Stimulated activated memory B cell treated with anti-CD40 and anti-IgM and Interleukin-4, amounts not matched to agents 10 μg/mL and 1 μg/mL and 100 μg/mL, for 72 hours (primary cell): ENCODE results near the gene SPEM3.

Source experiments
- ATAC-seq: fragments of 150-1000 bp; cut with Tn5 transposase; 2 replicates; pipeline ENCODE4 v1.10.0; 2021
- H3K27ac Mint-ChIP-seq: one replicate; pipeline ENCODE4 v1.8.0; 2022; ENCODE audit warnings: mild to moderate bottlenecking, mixed read lengths
- H3K27me3 Mint-ChIP-seq: one replicate; pipeline ENCODE4 v1.8.0; 2022; ENCODE audit warnings: mixed read lengths
- H3K36me3 Mint-ChIP-seq: one replicate; pipeline ENCODE4 v1.8.0; 2022; ENCODE audit warnings: mixed read lengths
- H3K4me1 Mint-ChIP-seq: one replicate; pipeline ENCODE4 v1.8.0; 2022; ENCODE audit warnings: mixed read lengths
- H3K4me3 Mint-ChIP-seq: one replicate; pipeline ENCODE4 v1.8.0; 2022; ENCODE audit warnings: mild to moderate bottlenecking, moderate library complexity, mixed read lengths
- H3K9me3 Mint-ChIP-seq: one replicate; pipeline ENCODE4 v1.8.0; 2022; ENCODE audit warnings: mixed read lengths

SPEM3 gene

DNA sequence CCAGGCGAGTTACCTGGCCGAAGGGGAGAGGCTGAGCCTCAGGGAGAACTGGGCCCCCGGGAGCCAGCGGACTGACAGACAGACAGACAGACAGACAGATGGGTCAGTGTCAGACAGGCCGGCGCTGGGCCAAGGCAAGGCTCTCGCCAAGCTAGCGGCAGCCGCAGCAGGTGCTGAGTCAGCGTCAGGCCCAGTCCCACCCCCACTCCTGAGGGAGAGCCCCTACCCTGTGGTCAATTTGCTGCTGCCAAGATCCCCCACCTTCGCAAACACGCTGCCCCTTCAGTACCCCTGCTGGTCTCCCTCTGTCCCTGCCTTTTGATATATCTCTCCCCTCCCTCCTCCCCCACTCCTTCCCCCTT is 12.2 kb downstream of the SPEM3 start:
- Mint-ChIP-seq H3K4me3 (peak overlapping the region; percentile 82), H3K36me3 (peaks cover 21% of the 10 kb centered on the region), H3K27me3 (peaks cover 73% of the 10 kb centered on the region), H3K9me3 (no peaks in the 10 kb centered on the region), H3K4me1 (peaks cover 53% of the 10 kb centered on the region), H3K27ac (peak overlapping the region; percentile 72)
- no peak for ATAC-seq

DNA sequence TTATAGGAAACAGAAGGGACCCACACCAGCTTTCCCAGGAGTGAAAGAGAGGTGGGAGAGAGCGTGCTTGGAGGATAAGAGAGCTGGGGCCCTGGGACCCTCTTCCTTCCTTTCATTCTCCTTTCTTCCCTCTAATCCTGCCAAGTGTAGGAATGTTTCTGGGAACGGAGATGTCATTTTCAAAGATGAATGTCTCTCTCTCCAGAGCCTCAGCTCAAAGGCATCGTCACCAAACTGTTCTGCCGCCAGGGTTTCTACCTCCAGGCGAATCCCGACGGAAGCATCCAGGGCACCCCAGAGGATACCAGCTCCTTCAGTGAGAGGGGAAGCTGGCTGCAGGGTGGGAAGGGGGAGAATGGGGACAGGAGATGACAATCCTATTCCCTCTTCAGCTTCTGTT is 12.6 kb downstream of the SPEM3 start:
- ATAC-seq = no peak
- no peak overlapping the region for H3K4me3 Mint-ChIP-seq
- H3K27ac Mint-ChIP-seq = no peak overlapping the region
- H3K4me1 Mint-ChIP-seq = peaks cover 50% of the 10 kb centered on the region
- no peaks in the 10 kb centered on the region for H3K9me3 Mint-ChIP-seq
- H3K27me3 Mint-ChIP-seq = peaks cover 78% of the 10 kb centered on the region
- peaks cover 21% of the 10 kb centered on the region for H3K36me3 Mint-ChIP-seq

GRCh38 chr17:7442142-7442541 is 13.5 kb downstream of the SPEM3 start:
- ATAC-seq = no peak
- H3K27me3 Mint-ChIP-seq = peaks cover 85% of the 10 kb centered on the region
- H3K9me3 Mint-ChIP-seq = no peaks in the 10 kb centered on the region
- peaks cover 15% of the 10 kb centered on the region for H3K36me3 Mint-ChIP-seq
- peaks cover 42% of the 10 kb centered on the region for H3K4me1 Mint-ChIP-seq
- no peak overlapping the region for H3K27ac Mint-ChIP-seq
- H3K4me3 Mint-ChIP-seq = no peak overlapping the region

- peaks cover 3% of the 10 kb centered on the region for H3K36me3 Mint-ChIP-seq
- peaks cover 86% of the 10 kb centered on the region for H3K27me3 Mint-ChIP-seq
- peaks cover 29% of the 10 kb centered on the region for H3K4me1 Mint-ChIP-seq
- no peaks in the 10 kb centered on the region for H3K9me3 Mint-ChIP-seq
- H3K27ac Mint-ChIP-seq = no peak overlapping the region
- ATAC-seq = no peak
- no peak overlapping the region for H3K4me3 Mint-ChIP-seq
These were observed 15.1 kb downstream of the SPEM3 start for GRCh38 chr17:7443499-7444485.

GRCh38 chr17:7444682-7445618 is 16.3 kb downstream of the SPEM3 start, which contains the start of gene CHRNB1:
Gene CHRNB1 (plus strand): TSS chr17:7445061. CDS start chr17:7445128, 67 bp downstream.
- H3K9me3 Mint-ChIP-seq = no peaks in the 10 kb centered on the region
- peaks cover 21% of the 10 kb centered on the region for H3K4me1 Mint-ChIP-seq
- peak; percentile 40 for ATAC-seq
- peak within 1 kb of the TSS; percentile 17 for H3K27ac Mint-ChIP-seq
- peaks cover 86% of the 10 kb centered on the region for H3K27me3 Mint-ChIP-seq
- no peaks in the 10 kb centered on the region for H3K36me3 Mint-ChIP-seq
- H3K4me3 Mint-ChIP-seq = peak within 1 kb of the TSS; percentile 74

DNA sequence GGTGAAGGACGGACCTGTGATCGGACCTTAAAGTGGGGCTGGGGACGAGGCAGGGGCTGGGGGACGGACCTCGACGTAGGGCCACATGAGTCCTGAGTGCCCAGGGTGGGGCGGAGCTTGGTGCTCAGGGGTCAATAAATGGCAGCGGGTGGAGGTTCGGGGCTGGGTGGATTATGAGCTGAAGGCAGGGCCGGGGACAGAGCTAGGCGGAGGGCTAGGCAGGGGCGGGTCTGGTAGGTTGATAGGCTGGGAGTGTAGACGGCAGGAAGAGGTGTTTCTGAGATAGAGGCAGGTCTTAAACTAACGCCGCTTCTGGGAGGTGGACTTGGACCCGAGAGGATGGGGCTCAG is 16.9 kb downstream of the SPEM3 start:
- Mint-ChIP-seq H3K4me3 (peak overlapping the region; percentile 74), H3K9me3 (no peaks in the 10 kb centered on the region), H3K4me1 (peaks cover 15% of the 10 kb centered on the region), H3K27ac (peak overlapping the region; percentile 17), H3K36me3 (no peaks in the 10 kb centered on the region), H3K27me3 (peaks cover 79% of the 10 kb centered on the region)
- peak; percentile 32 for ATAC-seq

- Mint-ChIP-seq H3K9me3 (no peaks in the 10 kb centered on the region), H3K4me3 (no peak overlapping the region), H3K27ac (no peak overlapping the region), H3K27me3 (peaks cover 56% of the 10 kb centered on the region), H3K4me1 (peaks cover 12% of the 10 kb centered on the region), H3K36me3 (no peaks in the 10 kb centered on the region)
- no peak for ATAC-seq
These were observed 19.8 kb downstream of the SPEM3 start for GRCh38 chr17:7448461-7448860.

- ATAC-seq = no peak
- no peak overlapping the region for H3K27ac Mint-ChIP-seq
- peaks cover 30% of the 10 kb centered on the region for H3K36me3 Mint-ChIP-seq
- no peak overlapping the region for H3K4me3 Mint-ChIP-seq
- no peaks in the 10 kb centered on the region for H3K27me3 Mint-ChIP-seq
- no peaks in the 10 kb centered on the region for H3K9me3 Mint-ChIP-seq
- peaks cover 7% of the 10 kb centered on the region for H3K4me1 Mint-ChIP-seq
These were observed 31.4 kb downstream of the SPEM3 start for GRCh38 chr17:7459961-7460545.

GRCh38 chr17:7460850-7461660 is 32.4 kb downstream of the SPEM3 start:
- H3K36me3 Mint-ChIP-seq = peaks cover 38% of the 10 kb centered on the region
- no peak overlapping the region for H3K27ac Mint-ChIP-seq
- peaks cover 9% of the 10 kb centered on the region for H3K4me1 Mint-ChIP-seq
- no peak for ATAC-seq
- no peak overlapping the region for H3K4me3 Mint-ChIP-seq
- H3K27me3 Mint-ChIP-seq = no peaks in the 10 kb centered on the region
- H3K9me3 Mint-ChIP-seq = no peaks in the 10 kb centered on the region

DNA sequence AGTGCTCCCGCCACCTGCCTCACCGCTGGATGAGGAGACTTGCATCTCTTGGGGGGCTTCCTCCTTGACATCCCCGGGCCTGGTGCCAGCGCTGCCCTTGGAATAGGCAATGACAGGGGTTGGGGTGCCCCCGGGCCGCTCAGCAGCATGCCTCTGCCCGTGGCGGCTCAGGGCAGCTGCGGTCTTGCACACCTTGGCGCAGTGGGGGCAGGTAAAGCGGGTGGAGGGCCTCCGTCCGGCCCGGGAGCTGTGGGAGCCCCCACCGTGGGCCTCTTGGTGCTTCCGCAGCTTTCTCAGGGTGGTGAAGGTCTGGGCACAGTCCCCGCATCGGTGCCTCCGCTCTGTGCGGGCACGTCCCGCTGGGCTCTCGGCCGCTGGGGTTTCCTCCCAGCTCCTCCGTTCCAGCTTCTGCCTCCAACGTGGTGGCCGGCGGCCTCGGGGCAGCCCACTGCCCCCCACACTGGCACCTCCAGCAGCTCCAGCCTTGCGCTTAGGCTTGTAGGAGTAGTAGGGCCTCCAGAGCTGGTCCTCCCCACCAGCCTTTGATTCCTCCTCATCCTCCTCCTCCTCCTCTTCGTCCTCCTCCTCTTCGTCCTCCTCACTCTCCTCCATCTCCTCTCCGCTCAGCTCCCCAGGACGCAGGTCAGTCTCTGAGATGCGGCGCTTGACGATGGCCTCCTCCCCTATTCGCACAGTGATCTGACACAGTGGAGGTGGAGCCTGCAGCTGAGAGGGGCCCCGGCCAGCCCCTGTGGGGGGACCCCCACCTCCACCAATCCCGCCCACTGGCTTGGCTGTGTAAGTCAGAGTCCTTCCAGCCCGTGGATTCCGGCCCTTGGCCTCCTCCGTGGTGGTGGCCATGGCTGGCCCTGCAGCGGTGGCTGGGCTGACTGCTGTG is 34.1 kb downstream of the SPEM3 start:
- H3K27ac Mint-ChIP-seq = no peak overlapping the region
- ATAC-seq = no peak
- H3K36me3 Mint-ChIP-seq = peaks cover 49% of the 10 kb centered on the region
- H3K27me3 Mint-ChIP-seq = no peaks in the 10 kb centered on the region
- no peak overlapping the region for H3K4me3 Mint-ChIP-seq
- no peaks in the 10 kb centered on the region for H3K9me3 Mint-ChIP-seq
- peaks cover 18% of the 10 kb centered on the region for H3K4me1 Mint-ChIP-seq

GRCh38 chr17:7463372-7463846 is 34.8 kb downstream of the SPEM3 start:
- no peaks in the 10 kb centered on the region for H3K27me3 Mint-ChIP-seq
- no peak for ATAC-seq
- H3K4me3 Mint-ChIP-seq = no peak overlapping the region
- H3K9me3 Mint-ChIP-seq = no peaks in the 10 kb centered on the region
- H3K27ac Mint-ChIP-seq = no peak overlapping the region
- H3K4me1 Mint-ChIP-seq = peaks cover 25% of the 10 kb centered on the region
- H3K36me3 Mint-ChIP-seq = peaks cover 50% of the 10 kb centered on the region

DNA sequence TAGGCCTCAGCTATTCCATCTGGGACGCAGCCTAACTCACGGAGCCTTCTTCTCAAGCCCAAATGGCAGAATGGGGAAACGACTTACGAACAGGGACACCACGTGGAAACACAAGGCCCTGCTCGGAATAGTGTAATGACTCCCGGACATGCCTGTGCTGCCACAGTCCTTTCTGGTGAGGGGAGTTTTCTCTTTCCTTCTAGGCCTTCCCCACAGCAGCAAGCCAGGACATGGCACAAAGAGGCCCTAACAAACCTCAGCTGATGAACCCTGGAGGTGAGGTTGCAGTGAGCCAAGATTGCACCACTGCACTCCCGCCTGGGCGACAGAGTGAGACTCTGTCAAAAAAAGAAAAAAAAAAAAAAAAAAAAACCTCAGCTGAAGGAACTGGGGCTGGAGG is 35.4 kb downstream of the SPEM3 start:
- Mint-ChIP-seq H3K27ac (no peak overlapping the region), H3K36me3 (peaks cover 53% of the 10 kb centered on the region), H3K4me1 (peaks cover 30% of the 10 kb centered on the region), H3K9me3 (no peaks in the 10 kb centered on the region), H3K27me3 (no peaks in the 10 kb centered on the region), H3K4me3 (no peak overlapping the region)
- no peak for ATAC-seq

GRCh38 chr17:7465597-7466275 is 37.1 kb downstream of the SPEM3 start:
- peak; percentile 34 for ATAC-seq
- no peak overlapping the region for H3K27ac Mint-ChIP-seq
- no peaks in the 10 kb centered on the region for H3K9me3 Mint-ChIP-seq
- H3K4me1 Mint-ChIP-seq = peaks cover 30% of the 10 kb centered on the region
- H3K36me3 Mint-ChIP-seq = peaks cover 53% of the 10 kb centered on the region
- no peak overlapping the region for H3K4me3 Mint-ChIP-seq
- H3K27me3 Mint-ChIP-seq = no peaks in the 10 kb centered on the region
